SH-SY5Y (cell line): ENCODE data around the gene LSR.

ENCODE experiments used
- GATA2 ChIP-seq: IDR thresholded peaks from 2 replicates; pipeline ENCODE4 v1.6.1; 2011; ENCODE audit warnings: mild to moderate bottlenecking, low read depth, low read length
- GATA3 ChIP-seq: IDR thresholded peaks from 2 replicates; pipeline ENCODE4 v1.6.1; 2011; ENCODE audit warnings: low read depth, mild to moderate bottlenecking, low read length, moderate library complexity

DNA sequence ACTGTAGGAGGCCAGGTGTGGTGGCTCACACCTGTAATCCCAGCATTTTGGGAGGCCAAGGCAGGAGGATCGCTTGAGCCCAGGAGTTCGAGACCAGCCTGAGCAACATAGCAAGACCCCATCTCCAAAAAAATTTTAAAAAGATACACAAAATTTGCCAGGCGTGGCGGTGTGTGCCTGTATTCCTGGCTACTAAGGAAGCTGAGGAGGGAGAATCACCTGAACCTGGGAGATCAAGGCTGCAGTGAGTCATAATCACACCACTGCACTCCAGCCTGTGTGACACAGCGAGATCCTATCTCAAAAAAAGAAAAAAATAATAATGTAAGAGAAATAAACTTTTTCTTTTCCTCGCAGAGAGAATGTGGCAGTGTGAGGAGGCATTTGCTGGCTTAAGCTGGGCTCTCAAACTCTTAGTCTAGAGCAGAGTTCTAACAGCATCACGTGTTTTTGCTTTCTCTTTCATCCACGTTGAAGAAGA, 41.4 kb upstream of the LSR start:
- TF ChIP-seq GATA3 (no peak), GATA2 (no peak)
